ENCODE data around the gene ZNF564. TPM values are rescaled to one million over a fixed set of nuclear protein-coding genes. Genes with fewer than 3 reads are reported as not detected.
"Not testable (repeated sequence)": the region's sequence is repeated elsewhere in the genome, so short reads cannot be mapped to it uniquely, and the experiment has no call there.

Gene ZNF564
- total RNA-seq, 4 donors from 2014 or later: 6.9 to 10.1 (median 8.8) TPM

DNA sequence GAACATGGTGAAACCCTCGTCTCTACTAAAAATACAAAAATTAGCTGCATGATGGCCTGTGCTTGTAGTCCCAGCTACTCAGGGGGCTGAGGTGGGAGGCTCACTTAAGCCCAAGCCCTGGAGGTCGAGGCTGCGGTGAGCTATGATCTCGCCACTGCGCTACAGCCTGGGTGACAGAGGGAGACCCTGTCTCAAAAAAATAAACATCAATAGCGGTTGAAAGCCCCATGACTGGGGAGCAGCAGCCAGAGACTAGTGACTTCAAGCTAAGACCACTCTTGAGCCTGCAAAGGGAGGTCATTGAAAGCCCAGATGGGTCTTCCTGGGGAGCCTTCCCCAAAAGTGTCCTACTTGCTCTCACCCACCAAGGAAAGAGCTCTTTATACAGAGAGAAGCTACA is 54.8 kb downstream of the ZNF564 start:
- intact Hi-C loops (cut with DNase I; ENCODE audit: low total_unique reads): no loop called here
- H3K4me3 ChIP-seq (ENCODE audit: low read depth, poor library complexity, severe bottlenecking): no peak overlapping the region
- TF ChIP-seq, protein P1, sequence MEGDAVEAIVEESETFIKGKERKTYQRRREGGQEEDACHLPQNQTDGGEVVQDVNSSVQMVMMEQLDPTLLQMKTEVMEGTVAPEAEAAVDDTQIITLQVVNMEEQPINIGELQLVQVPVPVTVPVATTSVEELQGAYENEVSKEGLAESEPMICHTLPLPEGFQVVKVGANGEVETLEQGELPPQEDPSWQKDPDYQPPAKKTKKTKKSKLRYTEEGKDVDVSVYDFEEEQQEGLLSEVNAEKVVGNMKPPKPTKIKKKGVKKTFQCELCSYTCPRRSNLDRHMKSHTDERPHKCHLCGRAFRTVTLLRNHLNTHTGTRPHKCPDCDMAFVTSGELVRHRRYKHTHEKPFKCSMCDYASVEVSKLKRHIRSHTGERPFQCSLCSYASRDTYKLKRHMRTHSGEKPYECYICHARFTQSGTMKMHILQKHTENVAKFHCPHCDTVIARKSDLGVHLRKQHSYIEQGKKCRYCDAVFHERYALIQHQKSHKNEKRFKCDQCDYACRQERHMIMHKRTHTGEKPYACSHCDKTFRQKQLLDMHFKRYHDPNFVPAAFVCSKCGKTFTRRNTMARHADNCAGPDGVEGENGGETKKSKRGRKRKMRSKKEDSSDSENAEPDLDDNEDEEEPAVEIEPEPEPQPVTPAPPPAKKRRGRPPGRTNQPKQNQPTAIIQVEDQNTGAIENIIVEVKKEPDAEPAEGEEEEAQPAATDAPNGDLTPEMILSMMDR (IDR thresholded peaks at IDR 0.05): no peak
- no peak for TF ChIP-seq POLR2A (IDR thresholded peaks at IDR 0.05)
- peak in 1 of 2 donors; percentile 43 for DNase-seq (ENCODE audit: low spot score in 2 of 2)
- 85 to 88% methylated on average over 6 of the region's 6 CpGs for WGBS, 2 donors

GRCh38 chr19:12495002-12495802 is 56.1 kb downstream of the ZNF564 start:
- DNase-seq (ENCODE audit: low spot score in 2 of 2): peak; percentile 95 to 99
- TF ChIP-seq, protein P1 (IDR thresholded peaks at IDR 0.05): no peak
- no peak for TF ChIP-seq POLR2A (IDR thresholded peaks at IDR 0.05)
- 1 to 3% methylated on average over 39 of the region's 51 CpGs for WGBS, 2 donors
- H3K4me3 ChIP-seq (ENCODE audit: low read depth, poor library complexity, severe bottlenecking): peak overlapping the region; percentile 44
- intact Hi-C loops (cut with DNase I; ENCODE audit: low total_unique reads): no loop called here

- intact Hi-C loops (cut with DNase I; ENCODE audit: low total_unique reads): no loop called here
- H3K4me3 ChIP-seq (ENCODE audit: low read depth, poor library complexity, severe bottlenecking): no peak overlapping the region
- TF ChIP-seq POLR2A (IDR thresholded peaks at IDR 0.05): no peak
- TF ChIP-seq, protein P1 (IDR thresholded peaks at IDR 0.05): no peak
- WGBS, 2 donors: 94 to 97% methylated on average over 3 of the region's 3 CpGs
- peak in 1 of 2 donors; percentile 15 for DNase-seq (ENCODE audit: low spot score in 2 of 2)
These were observed 56.9 kb downstream of the ZNF564 start for GRCh38 chr19:12494260-12494860.

DNA sequence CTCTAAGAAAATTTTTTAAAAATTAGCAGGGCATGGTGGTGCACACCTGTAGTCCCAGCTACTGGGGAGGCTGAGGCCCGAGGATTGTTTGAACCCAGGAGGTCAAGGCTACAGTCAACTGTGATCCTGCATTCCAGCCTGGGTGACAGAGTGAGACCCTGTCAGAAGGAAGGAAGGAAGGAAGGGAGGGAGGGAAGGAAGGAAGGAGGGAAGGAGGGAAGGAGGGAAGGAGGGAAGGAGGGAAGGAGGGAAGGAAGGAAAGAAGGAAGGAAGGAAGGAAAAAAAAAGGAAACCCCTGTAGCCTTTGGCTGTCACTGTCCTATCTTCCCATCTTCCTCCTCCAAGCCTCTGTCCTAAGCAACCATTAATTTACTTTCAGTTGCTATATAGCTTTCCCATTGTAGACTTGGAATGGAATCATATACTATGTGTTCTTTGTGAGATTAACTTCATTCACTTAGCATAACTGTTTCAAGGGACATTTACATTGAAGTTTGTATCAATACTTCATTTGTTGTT is 65.0 kb downstream of the ZNF564 start:
- H3K4me3 ChIP-seq (ENCODE audit: low read depth, poor library complexity, severe bottlenecking); DNase-seq (ENCODE audit: low spot score in 2 of 2); intact Hi-C loops (cut with DNase I; ENCODE audit: low total_unique reads): not testable (repeated sequence)
- WGBS, 2 donors: 82 to 88% methylated on average over 1 of the region's 1 CpG

DNA sequence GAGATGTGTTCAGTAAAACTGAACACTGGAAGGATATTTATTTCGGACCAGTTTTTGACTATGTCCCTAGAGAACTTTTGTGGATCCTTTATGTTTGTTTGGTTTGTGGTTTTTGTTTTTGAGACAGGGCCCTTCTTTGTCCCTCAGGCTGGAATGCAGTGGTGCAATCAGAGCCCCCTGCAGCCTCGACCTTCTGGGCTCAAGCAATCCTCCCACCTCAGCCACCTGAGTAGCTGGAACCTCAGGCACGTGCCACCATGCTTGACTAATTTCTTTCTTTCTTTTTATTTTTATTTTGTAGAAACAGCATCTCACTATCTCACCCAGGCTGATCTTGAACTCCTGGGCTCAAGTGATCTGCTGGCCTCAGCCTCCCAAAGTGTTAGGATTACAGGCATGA is 65.7 kb downstream of the ZNF564 start:
- WGBS, 2 donors: 82 to 83% methylated on average over 3 of the region's 3 CpGs

GRCh38 chr19:12485052-12485416 is 66.2 kb downstream of the ZNF564 start:
- intact Hi-C loops (cut with DNase I; ENCODE audit: low total_unique reads): no loop called here
- 2 to 6% methylated on average over 11 of the region's 11 CpGs for WGBS, 2 donors
- H3K4me3 ChIP-seq (ENCODE audit: low read depth, poor library complexity, severe bottlenecking): peak overlapping the region; percentile 82
- TF ChIP-seq, protein P1 (IDR thresholded peaks at IDR 0.05): no peak
- TF ChIP-seq POLR2A (IDR thresholded peaks at IDR 0.05): no peak
- no peak for DNase-seq (ENCODE audit: low spot score in 2 of 2)

More for the DNA sequence above, 65.7 kb downstream of the ZNF564 start:
- intact Hi-C loops (cut with DNase I; ENCODE audit: low total_unique reads): no loop called here
- no peak overlapping the region for H3K4me3 ChIP-seq (ENCODE audit: low read depth, poor library complexity, severe bottlenecking)
- TF ChIP-seq, protein P1 (IDR thresholded peaks at IDR 0.05): no peak
- no peak for TF ChIP-seq POLR2A (IDR thresholded peaks at IDR 0.05)
- DNase-seq (ENCODE audit: low spot score in 2 of 2): no peak
